Measurements from ENCODE around the gene PTOV1. TPM values are rescaled to one million over a fixed set of nuclear protein-coding genes. Genes with fewer than 3 reads are reported as not detected.

The PTOV1 gene
- total RNA-seq, 1 experiment from 2014 or later, result 296 TPM

DNA sequence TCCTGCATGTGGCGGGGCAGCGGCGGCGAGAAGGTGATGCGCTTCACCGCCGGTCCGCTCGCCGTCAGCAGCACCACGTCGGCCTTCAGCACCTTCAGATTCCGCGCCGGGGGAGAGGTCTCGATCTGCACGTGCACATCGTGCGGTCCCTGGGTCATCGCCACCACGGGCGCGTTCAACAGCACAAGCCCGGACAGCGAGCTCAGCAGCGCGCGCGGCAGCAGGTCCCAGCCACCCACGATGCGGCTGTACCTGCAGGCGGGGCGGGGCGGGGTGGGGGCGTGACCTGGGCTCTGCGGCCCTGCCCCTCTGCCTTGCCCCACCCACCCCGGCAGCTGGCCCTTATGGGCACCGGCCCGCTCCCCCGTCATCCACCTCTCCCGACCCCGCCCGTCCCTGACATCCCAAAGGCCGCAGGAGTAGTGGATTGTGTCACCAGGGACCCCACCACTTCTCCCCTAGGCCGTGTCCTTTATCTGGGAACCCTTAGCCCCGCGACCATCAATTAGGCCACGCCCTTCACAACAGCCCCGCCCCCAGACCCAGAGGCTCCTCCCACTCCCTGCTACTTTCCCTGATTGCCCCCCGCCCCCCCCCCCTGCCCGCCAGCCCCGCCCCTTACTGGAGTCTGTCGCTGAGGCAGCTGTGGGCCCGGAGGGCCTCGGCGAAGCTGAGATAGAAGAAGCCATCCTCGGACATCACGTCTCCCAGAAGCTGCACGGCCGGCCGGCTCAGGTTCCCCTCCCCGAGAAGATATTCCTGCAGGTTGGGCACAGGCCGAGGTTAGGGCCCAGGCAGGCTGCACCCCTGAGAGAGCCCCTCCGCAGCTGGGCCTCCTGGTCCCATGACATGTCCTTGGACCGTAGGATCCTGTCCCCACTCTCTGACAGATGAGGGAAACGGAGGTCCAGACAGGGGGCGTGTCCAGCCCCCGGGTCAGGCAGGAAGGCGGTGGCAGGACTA lies 39.7 kb downstream of the PTOV1 start:
- Mint-ChIP-seq H3K27me3 (ENCODE audit: low read depth) (peaks cover 47% of the 10 kb centered on the region), H3K27ac (peak overlapping the region; percentile 95; the same call in 1 of the 2 replicates), H3K4me1 (peaks cover 11% of the 10 kb centered on the region), H3K9me3 (no peaks in the 10 kb centered on the region), H3K36me3 (peaks cover 19% of the 10 kb centered on the region), H3K4me3 (peak overlapping the region; percentile 73)
- DNase-seq (ENCODE audit: low spot score) (peak; percentile 85), ATAC-seq (peak; percentile 75)
- CTCF ChIA-PET, result interaction anchor here (0.8 to 2.5 kb wide), 25 partner anchors 9 to 173 kb away, joined by 3 to 18 read pairs (median 5); partner anchors contain the start of genes AKT1S1, ATF5, FUZ and NUP62
- POLR2A ChIA-PET, result interaction anchor here (0.9 to 2.4 kb wide), 3 partner anchors 13 to 39 kb away, joined by 6 to 13 read pairs (median 11); partner anchors contain the start of genes AKT1S1, ATF5, NUP62 and TBC1D17
- TF ChIP-seq ZBTB21 (CRISPR knock-in tag; IDR thresholded peaks at IDR 0.05; ENCODE audit: borderline replicate concordance) (no peak), GABPB1 (CRISPR knock-in tag; IDR thresholded peaks at IDR 0.05) (no peak), TEAD1 (CRISPR knock-in tag; IDR thresholded peaks at IDR 0.05) (peak; percentile 80; the same call in 1 of the 2 replicates), ATF1 (CRISPR knock-in tag; IDR thresholded peaks at IDR 0.05) (peak; percentile 83), PRRX2 (CRISPR knock-in tag; IDR thresholded peaks at IDR 0.05) (no peak), ZNF232 (CRISPR knock-in tag; IDR thresholded peaks at IDR 0.05) (peak; percentile 82; the same call in 1 of the 2 replicates), RELA (CRISPR knock-in tag; IDR thresholded peaks at IDR 0.05; ENCODE audit: borderline replicate concordance) (peak; percentile 87), NR3C1 (CRISPR knock-in tag; conservative IDR thresholded peaks at IDR 0.05; ENCODE audit: low read depth) (no peak), ZNF396 (CRISPR knock-in tag; IDR thresholded peaks at IDR 0.05; ENCODE audit: borderline replicate concordance) (no peak), CREM (CRISPR knock-in tag; IDR thresholded peaks at IDR 0.05) (0 out of 2 replicates have a peak, but pooled peaks have one; percentile 68), KAT7 (CRISPR knock-in tag; IDR thresholded peaks at IDR 0.05; ENCODE audit: borderline replicate concordance) (peak; percentile 76; the same call in 1 of the 2 replicates), HMGA2 (CRISPR knock-in tag; IDR thresholded peaks at IDR 0.05) (no peak), NR2C2 (CRISPR knock-in tag; IDR thresholded peaks at IDR 0.05) (no peak), OVOL2 (CRISPR knock-in tag; IDR thresholded peaks at IDR 0.05; ENCODE audit: borderline replicate concordance) (no peak)
- TF ChIP-seq, protein P1, sequence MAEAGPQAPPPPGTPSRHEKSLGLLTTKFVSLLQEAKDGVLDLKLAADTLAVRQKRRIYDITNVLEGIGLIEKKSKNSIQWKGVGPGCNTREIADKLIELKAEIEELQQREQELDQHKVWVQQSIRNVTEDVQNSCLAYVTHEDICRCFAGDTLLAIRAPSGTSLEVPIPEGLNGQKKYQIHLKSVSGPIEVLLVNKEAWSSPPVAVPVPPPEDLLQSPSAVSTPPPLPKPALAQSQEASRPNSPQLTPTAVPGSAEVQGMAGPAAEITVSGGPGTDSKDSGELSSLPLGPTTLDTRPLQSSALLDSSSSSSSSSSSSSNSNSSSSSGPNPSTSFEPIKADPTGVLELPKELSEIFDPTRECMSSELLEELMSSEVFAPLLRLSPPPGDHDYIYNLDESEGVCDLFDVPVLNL (CRISPR knock-in tag; IDR thresholded peaks at IDR 0.05; ENCODE audit: borderline replicate concordance, low read depth), result peak; percentile 59; the same call in 1 of the 2 replicates
- TF ChIP-seq, protein P2, sequence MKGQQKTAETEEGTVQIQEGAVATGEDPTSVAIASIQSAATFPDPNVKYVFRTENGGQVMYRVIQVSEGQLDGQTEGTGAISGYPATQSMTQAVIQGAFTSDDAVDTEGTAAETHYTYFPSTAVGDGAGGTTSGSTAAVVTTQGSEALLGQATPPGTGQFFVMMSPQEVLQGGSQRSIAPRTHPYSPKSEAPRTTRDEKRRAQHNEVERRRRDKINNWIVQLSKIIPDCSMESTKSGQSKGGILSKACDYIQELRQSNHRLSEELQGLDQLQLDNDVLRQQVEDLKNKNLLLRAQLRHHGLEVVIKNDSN (CRISPR knock-in tag; IDR thresholded peaks at IDR 0.05), result peak; percentile 67; the same call in 1 of the 2 replicates
- TF ChIP-seq, protein P3, sequence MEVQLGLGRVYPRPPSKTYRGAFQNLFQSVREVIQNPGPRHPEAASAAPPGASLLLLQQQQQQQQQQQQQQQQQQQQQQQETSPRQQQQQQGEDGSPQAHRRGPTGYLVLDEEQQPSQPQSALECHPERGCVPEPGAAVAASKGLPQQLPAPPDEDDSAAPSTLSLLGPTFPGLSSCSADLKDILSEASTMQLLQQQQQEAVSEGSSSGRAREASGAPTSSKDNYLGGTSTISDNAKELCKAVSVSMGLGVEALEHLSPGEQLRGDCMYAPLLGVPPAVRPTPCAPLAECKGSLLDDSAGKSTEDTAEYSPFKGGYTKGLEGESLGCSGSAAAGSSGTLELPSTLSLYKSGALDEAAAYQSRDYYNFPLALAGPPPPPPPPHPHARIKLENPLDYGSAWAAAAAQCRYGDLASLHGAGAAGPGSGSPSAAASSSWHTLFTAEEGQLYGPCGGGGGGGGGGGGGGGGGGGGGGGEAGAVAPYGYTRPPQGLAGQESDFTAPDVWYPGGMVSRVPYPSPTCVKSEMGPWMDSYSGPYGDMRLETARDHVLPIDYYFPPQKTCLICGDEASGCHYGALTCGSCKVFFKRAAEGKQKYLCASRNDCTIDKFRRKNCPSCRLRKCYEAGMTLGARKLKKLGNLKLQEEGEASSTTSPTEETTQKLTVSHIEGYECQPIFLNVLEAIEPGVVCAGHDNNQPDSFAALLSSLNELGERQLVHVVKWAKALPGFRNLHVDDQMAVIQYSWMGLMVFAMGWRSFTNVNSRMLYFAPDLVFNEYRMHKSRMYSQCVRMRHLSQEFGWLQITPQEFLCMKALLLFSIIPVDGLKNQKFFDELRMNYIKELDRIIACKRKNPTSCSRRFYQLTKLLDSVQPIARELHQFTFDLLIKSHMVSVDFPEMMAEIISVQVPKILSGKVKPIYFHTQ (CRISPR knock-in tag; IDR thresholded peaks at IDR 0.05), result no peak
- TF ChIP-seq, protein P4, sequence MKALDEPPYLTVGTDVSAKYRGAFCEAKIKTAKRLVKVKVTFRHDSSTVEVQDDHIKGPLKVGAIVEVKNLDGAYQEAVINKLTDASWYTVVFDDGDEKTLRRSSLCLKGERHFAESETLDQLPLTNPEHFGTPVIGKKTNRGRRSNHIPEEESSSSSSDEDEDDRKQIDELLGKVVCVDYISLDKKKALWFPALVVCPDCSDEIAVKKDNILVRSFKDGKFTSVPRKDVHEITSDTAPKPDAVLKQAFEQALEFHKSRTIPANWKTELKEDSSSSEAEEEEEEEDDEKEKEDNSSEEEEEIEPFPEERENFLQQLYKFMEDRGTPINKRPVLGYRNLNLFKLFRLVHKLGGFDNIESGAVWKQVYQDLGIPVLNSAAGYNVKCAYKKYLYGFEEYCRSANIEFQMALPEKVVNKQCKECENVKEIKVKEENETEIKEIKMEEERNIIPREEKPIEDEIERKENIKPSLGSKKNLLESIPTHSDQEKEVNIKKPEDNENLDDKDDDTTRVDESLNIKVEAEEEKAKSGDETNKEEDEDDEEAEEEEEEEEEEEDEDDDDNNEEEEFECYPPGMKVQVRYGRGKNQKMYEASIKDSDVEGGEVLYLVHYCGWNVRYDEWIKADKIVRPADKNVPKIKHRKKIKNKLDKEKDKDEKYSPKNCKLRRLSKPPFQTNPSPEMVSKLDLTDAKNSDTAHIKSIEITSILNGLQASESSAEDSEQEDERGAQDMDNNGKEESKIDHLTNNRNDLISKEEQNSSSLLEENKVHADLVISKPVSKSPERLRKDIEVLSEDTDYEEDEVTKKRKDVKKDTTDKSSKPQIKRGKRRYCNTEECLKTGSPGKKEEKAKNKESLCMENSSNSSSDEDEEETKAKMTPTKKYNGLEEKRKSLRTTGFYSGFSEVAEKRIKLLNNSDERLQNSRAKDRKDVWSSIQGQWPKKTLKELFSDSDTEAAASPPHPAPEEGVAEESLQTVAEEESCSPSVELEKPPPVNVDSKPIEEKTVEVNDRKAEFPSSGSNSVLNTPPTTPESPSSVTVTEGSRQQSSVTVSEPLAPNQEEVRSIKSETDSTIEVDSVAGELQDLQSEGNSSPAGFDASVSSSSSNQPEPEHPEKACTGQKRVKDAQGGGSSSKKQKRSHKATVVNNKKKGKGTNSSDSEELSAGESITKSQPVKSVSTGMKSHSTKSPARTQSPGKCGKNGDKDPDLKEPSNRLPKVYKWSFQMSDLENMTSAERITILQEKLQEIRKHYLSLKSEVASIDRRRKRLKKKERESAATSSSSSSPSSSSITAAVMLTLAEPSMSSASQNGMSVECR (CRISPR knock-in tag; IDR thresholded peaks at IDR 0.05; ENCODE audit: borderline replicate concordance), result peak; percentile 70; the same call in 1 of the 2 replicates
- TF ChIP-seq, protein P5, sequence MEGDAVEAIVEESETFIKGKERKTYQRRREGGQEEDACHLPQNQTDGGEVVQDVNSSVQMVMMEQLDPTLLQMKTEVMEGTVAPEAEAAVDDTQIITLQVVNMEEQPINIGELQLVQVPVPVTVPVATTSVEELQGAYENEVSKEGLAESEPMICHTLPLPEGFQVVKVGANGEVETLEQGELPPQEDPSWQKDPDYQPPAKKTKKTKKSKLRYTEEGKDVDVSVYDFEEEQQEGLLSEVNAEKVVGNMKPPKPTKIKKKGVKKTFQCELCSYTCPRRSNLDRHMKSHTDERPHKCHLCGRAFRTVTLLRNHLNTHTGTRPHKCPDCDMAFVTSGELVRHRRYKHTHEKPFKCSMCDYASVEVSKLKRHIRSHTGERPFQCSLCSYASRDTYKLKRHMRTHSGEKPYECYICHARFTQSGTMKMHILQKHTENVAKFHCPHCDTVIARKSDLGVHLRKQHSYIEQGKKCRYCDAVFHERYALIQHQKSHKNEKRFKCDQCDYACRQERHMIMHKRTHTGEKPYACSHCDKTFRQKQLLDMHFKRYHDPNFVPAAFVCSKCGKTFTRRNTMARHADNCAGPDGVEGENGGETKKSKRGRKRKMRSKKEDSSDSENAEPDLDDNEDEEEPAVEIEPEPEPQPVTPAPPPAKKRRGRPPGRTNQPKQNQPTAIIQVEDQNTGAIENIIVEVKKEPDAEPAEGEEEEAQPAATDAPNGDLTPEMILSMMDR (IDR thresholded peaks at IDR 0.05), result peak; percentile 23; the same call in 1 of the 2 replicates
- TF ChIP-seq, protein P6, sequence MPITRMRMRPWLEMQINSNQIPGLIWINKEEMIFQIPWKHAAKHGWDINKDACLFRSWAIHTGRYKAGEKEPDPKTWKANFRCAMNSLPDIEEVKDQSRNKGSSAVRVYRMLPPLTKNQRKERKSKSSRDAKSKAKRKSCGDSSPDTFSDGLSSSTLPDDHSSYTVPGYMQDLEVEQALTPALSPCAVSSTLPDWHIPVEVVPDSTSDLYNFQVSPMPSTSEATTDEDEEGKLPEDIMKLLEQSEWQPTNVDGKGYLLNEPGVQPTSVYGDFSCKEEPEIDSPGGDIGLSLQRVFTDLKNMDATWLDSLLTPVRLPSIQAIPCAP (CRISPR knock-in tag; IDR thresholded peaks at IDR 0.05), result no peak
- TF ChIP-seq, protein P7, sequence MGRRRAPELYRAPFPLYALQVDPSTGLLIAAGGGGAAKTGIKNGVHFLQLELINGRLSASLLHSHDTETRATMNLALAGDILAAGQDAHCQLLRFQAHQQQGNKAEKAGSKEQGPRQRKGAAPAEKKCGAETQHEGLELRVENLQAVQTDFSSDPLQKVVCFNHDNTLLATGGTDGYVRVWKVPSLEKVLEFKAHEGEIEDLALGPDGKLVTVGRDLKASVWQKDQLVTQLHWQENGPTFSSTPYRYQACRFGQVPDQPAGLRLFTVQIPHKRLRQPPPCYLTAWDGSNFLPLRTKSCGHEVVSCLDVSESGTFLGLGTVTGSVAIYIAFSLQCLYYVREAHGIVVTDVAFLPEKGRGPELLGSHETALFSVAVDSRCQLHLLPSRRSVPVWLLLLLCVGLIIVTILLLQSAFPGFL (CRISPR knock-in tag; IDR thresholded peaks at IDR 0.05; ENCODE audit: borderline replicate concordance), result no peak

Data from WTC11 (cell line).